Vagina (tissue), 2 donors: Measurements from ENCODE around the gene COPS4. TPM values are rescaled to one million over a fixed set of nuclear protein-coding genes. Genes with fewer than 3 reads are reported as not detected.

ENCODE experiments used
- DNase-seq, 2 donors: peaks; one replicate each; pipeline ENCODE4 v3.0.0-alpha.2; 2017; ENCODE audit errors: extremely low spot score in 2 of 2
- H3K27ac ChIP-seq: fragments of 200-600 bp; sonication (generic); one replicate; pipeline ENCODE4 v1.5.1; 2019
- H3K27me3 ChIP-seq: fragments of 200-600 bp; sonication (generic); one replicate; pipeline ENCODE4 v1.5.1; 2019
- H3K36me3 ChIP-seq, 2 donors: fragments of 200-600 bp; sonication (generic); one replicate each; pipeline ENCODE4 v1.5.1; 2017 to 2019
- H3K4me1 ChIP-seq: fragments of 200-600 bp; sonication (generic); one replicate; pipeline ENCODE4 v1.5.1; 2019
- H3K4me3 ChIP-seq, 2 donors: fragments of 200-600 bp; sonication (generic); 1 replicate in 1 of 2; 2 replicates in 1 of 2; pipeline ENCODE4 v1.5.1; 2016 to 2019
- H3K9me3 ChIP-seq: fragments of 200-600 bp; sonication (generic); one replicate; pipeline ENCODE4 v1.5.1; 2019
- POLR2A ChIP-seq, 2 donors: fragments of 450-650 bp; IDR thresholded peaks; one replicate each; pipeline ENCODE4 v1.6.1; 2017; ENCODE audit warnings: antibody characterized with exemption in 2 of 2, mild to moderate bottlenecking in 2 of 2, moderate library complexity in 2 of 2
- POLR2AphosphoS5 ChIP-seq, 2 donors: sonication (generic); formaldehyde crosslinking; IDR thresholded peaks; one replicate each; pipeline ENCODE4 v1.9.0; 2017; ENCODE audit warnings: antibody characterized with exemption in 2 of 2, mild to moderate bottlenecking in 2 of 2, low read depth in 1 of 2; ENCODE audit not compliant: insufficient read depth in 1 of 2
- intact Hi-C: fragments of 100-400 bp; cut with DNase I; formaldehyde crosslinking; loops from one replicate; pipeline ENCODE4 v1.15.1; 2023
- total RNA-seq: library from RNA; depleted of rRNA; stranded (reverse); fragments of >200 nt; gene quantifications from one replicate; pipeline ENCODE4 v1.2.3, GENCODE V29; 2016
- TF ChIP-seq, protein P1 (sequence below), 3 experiments: fragments of 450-650 bp in 2 of 3; fragments of 200-600 bp in 1 of 3; sonication (generic) in 1 of 3; IDR thresholded peaks; one replicate each; pipeline ENCODE4 v1.5.1; 2017 to 2019; ENCODE audit warnings: antibody characterized with exemption in 3 of 3, mild to moderate bottlenecking in 2 of 3, moderate library complexity in 2 of 3

The COPS4 gene
- total RNA-seq, 1 donor from 2014 or later = 18.7 TPM

DNA sequence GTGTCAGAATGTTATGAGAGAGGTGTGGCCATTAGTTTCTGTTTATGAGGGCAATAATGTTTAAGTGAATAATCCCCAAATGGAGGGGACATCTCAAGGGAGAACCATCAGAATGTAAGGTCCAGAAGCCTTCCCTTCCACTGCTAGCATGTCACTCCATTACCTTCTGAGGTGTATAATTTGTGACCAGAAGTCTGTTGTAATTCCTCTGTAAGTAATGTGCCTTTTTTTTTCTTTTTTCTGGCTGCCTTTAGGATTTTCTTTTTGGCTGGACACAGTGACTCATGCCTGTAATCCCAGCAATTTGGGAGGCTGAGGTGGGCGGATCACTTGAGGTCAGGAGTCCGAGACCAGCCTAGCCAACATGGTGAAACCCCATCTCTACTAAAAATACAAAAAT, 10.8 kb upstream of the COPS4 start:
- DNase-seq = no peak
- TF ChIP-seq POLR2AphosphoS5 (IDR thresholded peaks at IDR 0.05; ENCODE audit: insufficient read depth in 1 of 2, low read depth in 1 of 2) (no peak), POLR2A (IDR thresholded peaks at IDR 0.05) (no peak)
- TF ChIP-seq, protein P1, sequence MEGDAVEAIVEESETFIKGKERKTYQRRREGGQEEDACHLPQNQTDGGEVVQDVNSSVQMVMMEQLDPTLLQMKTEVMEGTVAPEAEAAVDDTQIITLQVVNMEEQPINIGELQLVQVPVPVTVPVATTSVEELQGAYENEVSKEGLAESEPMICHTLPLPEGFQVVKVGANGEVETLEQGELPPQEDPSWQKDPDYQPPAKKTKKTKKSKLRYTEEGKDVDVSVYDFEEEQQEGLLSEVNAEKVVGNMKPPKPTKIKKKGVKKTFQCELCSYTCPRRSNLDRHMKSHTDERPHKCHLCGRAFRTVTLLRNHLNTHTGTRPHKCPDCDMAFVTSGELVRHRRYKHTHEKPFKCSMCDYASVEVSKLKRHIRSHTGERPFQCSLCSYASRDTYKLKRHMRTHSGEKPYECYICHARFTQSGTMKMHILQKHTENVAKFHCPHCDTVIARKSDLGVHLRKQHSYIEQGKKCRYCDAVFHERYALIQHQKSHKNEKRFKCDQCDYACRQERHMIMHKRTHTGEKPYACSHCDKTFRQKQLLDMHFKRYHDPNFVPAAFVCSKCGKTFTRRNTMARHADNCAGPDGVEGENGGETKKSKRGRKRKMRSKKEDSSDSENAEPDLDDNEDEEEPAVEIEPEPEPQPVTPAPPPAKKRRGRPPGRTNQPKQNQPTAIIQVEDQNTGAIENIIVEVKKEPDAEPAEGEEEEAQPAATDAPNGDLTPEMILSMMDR (IDR thresholded peaks at IDR 0.05) = no peak

DNA sequence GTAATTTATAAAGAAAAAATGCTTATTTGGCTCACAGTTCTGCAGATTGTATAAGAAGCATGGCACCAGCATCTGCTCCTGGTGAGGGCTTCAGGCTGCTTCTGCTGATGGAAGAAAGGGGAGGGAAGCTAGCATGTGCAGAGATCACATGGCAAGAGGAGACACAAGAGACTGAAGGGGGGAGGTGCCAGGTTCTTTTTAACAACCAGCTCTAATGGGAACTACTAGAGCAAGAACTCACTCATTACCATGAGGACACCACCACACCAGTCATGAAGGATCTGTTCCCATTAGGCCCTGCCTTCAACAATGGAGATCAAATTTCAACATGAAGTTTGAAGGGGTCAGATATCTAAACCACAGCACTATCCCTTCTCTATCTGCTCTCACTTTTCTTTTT, 9.4 kb upstream of the COPS4 start:
- no peaks in the 10 kb centered on the region for H3K4me1 ChIP-seq
- no peaks in the 10 kb centered on the region for H3K9me3 ChIP-seq
- no peak for DNase-seq
- no peaks in the 10 kb centered on the region for H3K27me3 ChIP-seq
- intact Hi-C loops = no loop called here
- no peaks in the 10 kb centered on the region for H3K36me3 ChIP-seq
- no peak overlapping the region for H3K4me3 ChIP-seq
- TF ChIP-seq POLR2AphosphoS5 (IDR thresholded peaks at IDR 0.05; ENCODE audit: insufficient read depth in 1 of 2, low read depth in 1 of 2) (no peak), POLR2A (IDR thresholded peaks at IDR 0.05) (no peak)
- TF ChIP-seq, protein P1 (IDR thresholded peaks at IDR 0.05) = no peak
- no peak overlapping the region for H3K27ac ChIP-seq

More for the DNA sequence above, 10.8 kb upstream of the COPS4 start:
- H3K27ac ChIP-seq = no peak overlapping the region
- no peaks in the 10 kb centered on the region for H3K4me1 ChIP-seq
- H3K27me3 ChIP-seq = no peaks in the 10 kb centered on the region
- H3K4me3 ChIP-seq = no peak overlapping the region
- H3K36me3 ChIP-seq = no peaks in the 10 kb centered on the region
- intact Hi-C loops = no loop called here
- no peaks in the 10 kb centered on the region for H3K9me3 ChIP-seq

DNA sequence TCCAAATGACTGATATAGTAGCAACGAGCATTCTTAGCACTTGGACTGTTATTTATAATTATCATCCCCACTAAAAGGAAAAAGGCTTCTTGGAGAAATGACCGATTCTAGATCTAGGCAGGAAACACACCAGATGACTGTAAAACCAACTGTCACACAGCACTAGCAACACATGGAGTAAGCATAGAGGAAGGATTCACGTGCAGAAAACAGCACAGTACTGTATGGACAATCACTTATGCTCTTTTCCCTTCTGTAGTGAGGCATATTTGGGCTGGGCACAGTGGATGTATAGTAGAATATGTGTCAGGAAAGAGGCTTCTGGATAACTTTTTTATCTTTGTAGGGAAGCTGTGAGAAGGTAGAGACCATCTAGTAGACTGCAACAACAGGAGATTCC, 6.0 kb upstream of the COPS4 start:
- TF ChIP-seq POLR2A (IDR thresholded peaks at IDR 0.05) (no peak), POLR2AphosphoS5 (IDR thresholded peaks at IDR 0.05; ENCODE audit: insufficient read depth in 1 of 2, low read depth in 1 of 2) (no peak)
- Histone ChIP-seq H3K27me3 (no peaks in the 10 kb centered on the region), H3K27ac (no peak overlapping the region), H3K9me3 (no peaks in the 10 kb centered on the region), H3K36me3 (no peaks in the 10 kb centered on the region), H3K4me1 (no peaks in the 10 kb centered on the region), H3K4me3 (no peak overlapping the region)
- DNase-seq = no peak
- intact Hi-C loops = no loop called here

DNA sequence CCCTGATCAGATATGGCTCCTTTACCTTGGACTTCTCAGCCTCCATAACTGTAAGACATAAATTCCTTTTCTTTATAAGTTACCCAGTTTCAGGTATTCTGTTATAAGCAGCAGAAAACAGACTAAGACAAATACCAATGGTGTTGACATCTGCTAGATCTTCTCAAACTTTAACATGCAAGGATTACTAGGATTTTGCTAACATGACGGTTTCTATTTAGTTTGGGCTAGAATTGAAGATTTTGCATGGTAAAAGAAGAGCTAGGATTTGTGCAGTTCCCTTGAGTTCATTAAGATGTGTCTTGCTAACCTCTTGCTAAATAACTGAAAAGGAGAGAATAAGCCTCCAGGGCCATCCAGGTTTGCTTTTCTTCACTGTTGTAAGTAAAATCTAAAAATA, 5.3 kb upstream of the COPS4 start:
- no peak for TF ChIP-seq POLR2A (IDR thresholded peaks at IDR 0.05)
- no peak for TF ChIP-seq POLR2AphosphoS5 (IDR thresholded peaks at IDR 0.05; ENCODE audit: insufficient read depth in 1 of 2, low read depth in 1 of 2)
- TF ChIP-seq, protein P1 (IDR thresholded peaks at IDR 0.05) = no peak
- H3K27ac ChIP-seq = no peak overlapping the region
- intact Hi-C loops = no loop called here

DNA sequence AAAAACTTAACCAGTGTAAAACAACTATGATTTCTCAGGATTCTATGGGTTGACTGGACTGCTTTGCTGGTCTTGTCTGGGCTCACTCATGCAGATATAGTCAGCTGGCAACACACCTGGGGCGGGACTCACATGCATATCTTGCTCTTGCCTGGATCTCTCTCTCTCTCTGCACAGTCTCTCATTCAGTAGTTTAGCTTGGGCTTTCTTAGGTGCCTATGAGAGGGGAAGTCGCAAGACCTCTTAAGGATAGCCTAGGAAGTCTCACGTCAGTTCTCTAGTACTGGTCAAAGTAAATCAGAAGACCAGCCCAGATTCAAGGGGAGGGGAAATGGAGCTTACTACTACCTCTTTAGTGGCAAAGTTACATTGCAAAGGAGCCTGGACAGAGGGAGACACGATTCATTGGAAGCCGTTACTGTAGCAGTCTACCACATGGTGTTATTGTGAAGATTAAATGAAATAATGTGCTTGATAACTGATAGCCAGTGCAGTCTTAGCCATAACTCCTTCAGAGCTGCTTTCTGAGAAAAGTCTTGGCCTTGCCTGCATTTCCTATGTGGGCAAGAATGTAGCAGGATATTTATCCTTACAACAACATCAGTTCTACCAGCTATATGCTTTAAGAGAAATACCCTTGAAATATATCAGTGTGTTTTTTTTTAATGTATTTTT, 2.1 kb downstream of the COPS4 start:
- no peak for TF ChIP-seq POLR2AphosphoS5 (IDR thresholded peaks at IDR 0.05; ENCODE audit: insufficient read depth in 1 of 2, low read depth in 1 of 2)
- TF ChIP-seq, protein P1 (IDR thresholded peaks at IDR 0.05) = no peak
- TF ChIP-seq POLR2A (IDR thresholded peaks at IDR 0.05) = no peak
- intact Hi-C loops = no loop called here

More for the DNA sequence above, 5.3 kb upstream of the COPS4 start:
- H3K36me3 ChIP-seq = no peaks in the 10 kb centered on the region
- H3K4me1 ChIP-seq = no peaks in the 10 kb centered on the region
- no peak overlapping the region for H3K4me3 ChIP-seq
- H3K27me3 ChIP-seq = no peaks in the 10 kb centered on the region
- no peaks in the 10 kb centered on the region for H3K9me3 ChIP-seq
- no peak for DNase-seq

More for the DNA sequence above, 2.1 kb downstream of the COPS4 start:
- H3K9me3 ChIP-seq = no peaks in the 10 kb centered on the region
- no peak overlapping the region for H3K4me3 ChIP-seq
- H3K4me1 ChIP-seq = peaks cover 39% of the 10 kb centered on the region
- DNase-seq = no peak
- H3K36me3 ChIP-seq = no peaks in the 10 kb centered on the region
- no peaks in the 10 kb centered on the region for H3K27me3 ChIP-seq
- H3K27ac ChIP-seq = no peak overlapping the region
